ENCODE data around the gene FLT1. TPM values are rescaled to one million over a fixed set of nuclear protein-coding genes. Genes with fewer than 3 reads are reported as not detected.

Gene FLT1
- total and polyA plus RNA-seq, 7 experiments from 2014 or later, result 1.7 to 2.7 (median 2.2) TPM

GRCh38 chr13:28493740-28494503 lies 1.0 kb downstream of the FLT1 start:
- Mint-ChIP-seq H3K4me1 (peaks cover 0 to 64% (median 37%) of the 10 kb centered on the region in 7 donors), H3K36me3 (peaks cover 0 to 5% (median 0%) of the 10 kb centered on the region in 5 donors), H3K27me3 (peaks cover 7 to 63% (median 57%) of the 10 kb centered on the region in 5 donors), H3K27ac (peak overlapping the region in 3 of 9 donors; percentile 5 to 53 (median 51)), H3K4me3 (peak overlapping the region; percentile 64 to 84 (median 76)), H3K9me3 (peaks cover 0 to 2% (median 0%) of the 10 kb centered on the region in 11 donors)
- ATAC-seq, result no peak
- ChIA-PET CTCF (no interaction called here), POLR2A (no interaction called here)
- intact Hi-C loops (cut with micrococcal nuclease), result loop anchor here (2.0 to 10.0 kb wide), 5 partner anchors 139 to 355 kb away; partner anchors contain the start of genes PAN3 (in 1 of the 2) and POMP (in 1 of the 2)
- H3K27me3 ChIP-seq (ENCODE audit: control insufficient read depth in 2 of 2, insufficient read depth in 2 of 2, low read length in 2 of 2), result no peaks in the 10 kb centered on the region
- peak overlapping the region; percentile 44 for H3K4me3 ChIP-seq (ENCODE audit: low read length)
- H3K9me3 ChIP-seq (ENCODE audit: control insufficient read depth in 2 of 3, low read length in 3 of 3), result no peaks in the 10 kb centered on the region
- peaks cover 0 to 13% of the 10 kb centered on the region in 2 donors for H3K4me1 ChIP-seq (ENCODE audit: control insufficient read depth in 2 of 2, insufficient read depth in 2 of 2, low read length in 2 of 2)
- no peaks in the 10 kb centered on the region for H3K36me3 ChIP-seq (ENCODE audit: control insufficient read depth in 2 of 3, insufficient read depth in 3 of 3, low read length in 3 of 3)
- peak in 2 of 9 donors; percentile 11 to 26 for DNase-seq
- no peak overlapping the region for H3K27ac ChIP-seq (ENCODE audit: low read depth, low read length)

DNA sequence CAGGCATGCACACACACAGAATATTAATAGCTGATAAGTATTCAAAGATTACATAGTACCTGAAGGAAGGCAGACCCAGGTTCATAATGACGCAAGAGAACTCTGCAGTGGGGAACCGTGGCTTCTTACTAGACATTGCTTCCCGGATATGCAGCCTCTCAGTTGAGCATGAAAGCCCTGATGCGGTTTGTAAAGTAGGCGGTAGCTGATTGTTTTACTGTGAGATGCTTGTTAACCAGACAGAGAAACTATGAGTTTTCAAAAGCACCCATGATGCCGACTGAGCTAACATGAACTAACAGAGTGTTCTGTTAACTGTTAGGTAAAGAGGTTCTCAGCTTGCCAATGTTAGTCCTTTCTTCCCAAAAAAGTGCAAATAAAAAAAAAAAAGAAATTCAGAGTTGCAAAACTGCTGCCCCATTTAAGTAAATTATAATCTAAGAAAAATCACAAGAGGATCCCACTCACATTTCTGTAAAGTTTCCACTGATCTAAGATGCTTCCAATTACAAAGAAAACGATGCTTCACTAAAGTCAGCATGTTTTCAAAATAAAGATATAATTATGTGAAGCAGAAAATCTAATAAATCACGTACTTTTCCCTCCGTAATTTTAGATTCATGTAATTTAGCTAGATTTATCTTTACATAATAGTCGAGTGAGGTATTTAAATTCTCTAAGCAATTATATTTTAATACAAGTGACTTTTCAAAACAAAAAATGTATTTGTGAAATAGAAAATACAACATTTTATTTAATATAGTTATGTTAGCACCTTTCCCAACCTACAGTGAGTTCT lies 2.2 kb downstream of the FLT1 start:
- Histone ChIP-seq H3K27me3 (ENCODE audit: control insufficient read depth in 2 of 2, insufficient read depth in 2 of 2, low read length in 2 of 2) (no peaks in the 10 kb centered on the region), H3K9me3 (ENCODE audit: control insufficient read depth in 2 of 3, low read length in 3 of 3) (no peaks in the 10 kb centered on the region), H3K27ac (ENCODE audit: low read depth, low read length) (no peak overlapping the region), H3K36me3 (ENCODE audit: control insufficient read depth in 2 of 3, insufficient read depth in 3 of 3, low read length in 3 of 3) (no peaks in the 10 kb centered on the region), H3K4me3 (ENCODE audit: low read length) (no peak overlapping the region), H3K4me1 (ENCODE audit: control insufficient read depth in 2 of 2, insufficient read depth in 2 of 2, low read length in 2 of 2) (peaks cover 0 to 13% of the 10 kb centered on the region in 2 donors)
- Mint-ChIP-seq H3K9me3 (peaks cover 0 to 2% (median 0%) of the 10 kb centered on the region in 11 donors), H3K4me3 (peak overlapping the region; percentile 71 to 86 (median 78)), H3K36me3 (peaks cover 0 to 5% (median 0%) of the 10 kb centered on the region in 5 donors), H3K27me3 (peaks cover 7 to 57% (median 49%) of the 10 kb centered on the region in 5 donors), H3K27ac (peak overlapping the region in 8 of 9 donors; percentile 17 to 87 (median 74)), H3K4me1 (peaks cover 0 to 58% (median 37%) of the 10 kb centered on the region in 7 donors)
- ATAC-seq (peak; percentile 88), DNase-seq (peak in 8 of 9 donors; percentile 46 to 86 (median 80))
- intact Hi-C loops (cut with micrococcal nuclease), result loop anchor here (1.0 to 10.0 kb wide), 6 partner anchors 13 to 354 kb away; partner anchors contain the start of genes PAN3 (in 1 of the 2) and POMP (in 1 of the 2)
- ChIA-PET POLR2A (interaction anchor here (0.9 to 1.1 kb wide), 2 partner anchors 166 to 1043 kb away, joined by 3 to 4 read pairs; partner anchors contain the start of gene POMP), CTCF (interaction anchor here (0.7 to 0.8 kb wide), 2 partner anchors 12 to 145 kb away, joined by 3 read pairs; no protein-coding TSS in a partner anchor)

DNA sequence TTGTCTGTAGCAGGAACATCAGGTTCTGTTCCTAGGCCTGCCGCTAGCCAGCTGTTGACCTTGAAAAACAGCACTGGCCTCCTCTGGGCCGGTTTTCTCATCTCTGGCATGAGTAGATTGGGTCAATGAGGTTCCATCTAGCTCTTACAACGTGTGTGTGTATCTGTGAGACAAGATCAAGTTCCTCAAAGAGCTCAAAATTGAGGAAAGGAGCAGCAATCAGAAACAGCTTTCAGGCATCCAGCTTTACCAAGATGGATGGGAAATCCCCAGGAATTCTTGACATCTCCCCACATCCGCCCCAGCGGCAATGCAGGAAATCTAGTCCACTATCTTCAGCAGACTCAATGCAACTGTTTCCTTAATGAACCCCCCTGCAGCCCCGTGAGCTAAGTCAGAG lies 4.9 kb downstream of the FLT1 start:
- Mint-ChIP-seq H3K27me3 (peaks cover 0 to 43% (median 32%) of the 10 kb centered on the region in 5 donors), H3K4me3 (no peak overlapping the region), H3K27ac (no peak overlapping the region), H3K9me3 (peaks cover 0 to 2% (median 0%) of the 10 kb centered on the region in 11 donors), H3K4me1 (peaks cover 0 to 35% (median 23%) of the 10 kb centered on the region in 7 donors), H3K36me3 (peaks cover 0 to 5% (median 0%) of the 10 kb centered on the region in 5 donors)
- DNase-seq (no peak), ATAC-seq (no peak)
- no peaks in the 10 kb centered on the region for H3K27me3 ChIP-seq (ENCODE audit: control insufficient read depth in 2 of 2, insufficient read depth in 2 of 2, low read length in 2 of 2)
- intact Hi-C loops (cut with micrococcal nuclease), result loop anchor here in 1 of 2 donors (5.0 to 10.0 kb wide), 3 partner anchors 135 to 305 kb away; no protein-coding TSS in a partner anchor
- no peak overlapping the region for H3K27ac ChIP-seq (ENCODE audit: low read depth, low read length)
- no peak overlapping the region for H3K4me3 ChIP-seq (ENCODE audit: low read length)
- CTCF ChIA-PET, result interaction anchor here (0.8 to 1.1 kb wide), 2 partner anchors 15 to 44 kb away, joined by 3 read pairs; no protein-coding TSS in a partner anchor
- POLR2A ChIA-PET, result no interaction called here
- H3K4me1 ChIP-seq (ENCODE audit: control insufficient read depth in 2 of 2, insufficient read depth in 2 of 2, low read length in 2 of 2), result peaks cover 0 to 8% of the 10 kb centered on the region in 2 donors
- no peaks in the 10 kb centered on the region for H3K9me3 ChIP-seq (ENCODE audit: control insufficient read depth in 2 of 3, low read length in 3 of 3)
- no peaks in the 10 kb centered on the region for H3K36me3 ChIP-seq (ENCODE audit: control insufficient read depth in 2 of 3, insufficient read depth in 3 of 3, low read length in 3 of 3)

DNA sequence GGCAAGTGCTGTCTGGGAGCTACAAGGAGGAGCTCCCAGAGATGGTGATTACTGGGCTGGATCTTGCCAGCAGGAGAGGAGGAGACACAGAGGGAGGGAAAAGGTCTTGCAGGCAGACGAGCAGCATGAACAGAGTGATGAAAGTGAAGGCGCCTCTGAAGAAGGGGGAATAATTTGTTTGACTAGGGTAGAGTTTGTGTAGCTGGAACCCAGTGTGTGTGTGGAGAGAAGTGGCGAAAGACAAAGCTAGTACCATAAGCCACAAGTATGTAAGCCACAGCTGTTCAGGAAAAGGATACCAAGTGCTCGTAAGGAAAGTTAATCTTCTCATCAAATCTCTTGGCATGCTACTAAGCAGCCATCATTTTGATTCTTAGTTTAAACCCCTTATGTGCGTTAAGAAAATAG lies 5.4 kb downstream of the FLT1 start:
- H3K27ac Mint-ChIP-seq, result no peak overlapping the region
- ATAC-seq (no peak), DNase-seq (no peak)
- Histone ChIP-seq H3K27ac (ENCODE audit: low read depth, low read length) (no peak overlapping the region), H3K36me3 (ENCODE audit: control insufficient read depth in 2 of 3, insufficient read depth in 3 of 3, low read length in 3 of 3) (no peaks in the 10 kb centered on the region), H3K4me3 (ENCODE audit: low read length) (no peak overlapping the region), H3K27me3 (ENCODE audit: control insufficient read depth in 2 of 2, insufficient read depth in 2 of 2, low read length in 2 of 2) (no peaks in the 10 kb centered on the region), H3K9me3 (ENCODE audit: control insufficient read depth in 2 of 3, low read length in 3 of 3) (no peaks in the 10 kb centered on the region), H3K4me1 (ENCODE audit: control insufficient read depth in 2 of 2, insufficient read depth in 2 of 2, low read length in 2 of 2) (peaks cover 0 to 8% of the 10 kb centered on the region in 2 donors)
- peaks cover 0 to 5% (median 0%) of the 10 kb centered on the region in 5 donors for H3K36me3 Mint-ChIP-seq
- H3K27me3 Mint-ChIP-seq, result peaks cover 0 to 43% (median 32%) of the 10 kb centered on the region in 5 donors
- POLR2A ChIA-PET, result no interaction called here
- peak overlapping the region in 1 of 10 donors; percentile 1 for H3K4me3 Mint-ChIP-seq
- peaks cover 0 to 2% (median 0%) of the 10 kb centered on the region in 11 donors for H3K9me3 Mint-ChIP-seq
- CTCF ChIA-PET, result interaction anchor here (0.8 to 1.1 kb wide), 2 partner anchors 15 to 45 kb away, joined by 3 read pairs; no protein-coding TSS in a partner anchor
- peaks cover 0 to 35% (median 23%) of the 10 kb centered on the region in 7 donors for H3K4me1 Mint-ChIP-seq
- intact Hi-C loops (cut with micrococcal nuclease), result no loop called here

GRCh38 chr13:28488376-28489005 lies 6.4 kb downstream of the FLT1 start:
- DNase-seq (no peak), ATAC-seq (no peak)
- intact Hi-C loops (cut with micrococcal nuclease), result no loop called here
- ChIA-PET POLR2A (no interaction called here), CTCF (no interaction called here)
- Histone ChIP-seq H3K4me3 (ENCODE audit: low read length) (no peak overlapping the region), H3K4me1 (ENCODE audit: control insufficient read depth in 2 of 2, insufficient read depth in 2 of 2, low read length in 2 of 2) (peaks cover 0 to 8% of the 10 kb centered on the region in 2 donors), H3K9me3 (ENCODE audit: control insufficient read depth in 2 of 3, low read length in 3 of 3) (no peaks in the 10 kb centered on the region), H3K27me3 (ENCODE audit: control insufficient read depth in 2 of 2, insufficient read depth in 2 of 2, low read length in 2 of 2) (no peaks in the 10 kb centered on the region), H3K36me3 (ENCODE audit: control insufficient read depth in 2 of 3, insufficient read depth in 3 of 3, low read length in 3 of 3) (no peaks in the 10 kb centered on the region), H3K27ac (ENCODE audit: low read depth, low read length) (no peak overlapping the region)
- peaks cover 0 to 33% (median 21%) of the 10 kb centered on the region in 7 donors for H3K4me1 Mint-ChIP-seq
- peaks cover 0 to 42% (median 28%) of the 10 kb centered on the region in 5 donors for H3K27me3 Mint-ChIP-seq
- H3K27ac Mint-ChIP-seq, result no peak overlapping the region
- H3K36me3 Mint-ChIP-seq, result peaks cover 0 to 5% (median 0%) of the 10 kb centered on the region in 5 donors
- H3K4me3 Mint-ChIP-seq, result no peak overlapping the region
- H3K9me3 Mint-ChIP-seq, result peaks cover 0 to 2% (median 0%) of the 10 kb centered on the region in 11 donors

Data from naive thymus-derived CD4-positive, alpha-beta T cell (primary cell).